ENCODE measurements around the gene CCDC51.

CCDC51 gene

GRCh38 chr3:48419149-48419548 lies 20.8 kb downstream of the CCDC51 start:
- DNase-seq (ENCODE audit: low read depth in 2 of 2) = no peak

GRCh38 chr3:48418651-48419050 lies 21.3 kb downstream of the CCDC51 start:
- DNase-seq (ENCODE audit: low read depth in 2 of 2) = no peak

GRCh38 chr3:48418140-48418539 lies 21.8 kb downstream of the CCDC51 start:
- DNase-seq (ENCODE audit: low read depth in 2 of 2) = no peak

- no peak for DNase-seq (ENCODE audit: low read depth in 2 of 2)
Observed at GRCh38 chr3:48417529-48418108, 22.3 kb downstream of the CCDC51 start.

- DNase-seq (ENCODE audit: low read depth in 2 of 2) = no peak
Observed at GRCh38 chr3:48416546-48416945, 23.4 kb downstream of the CCDC51 start.

GRCh38 chr3:48416091-48416505 lies 23.8 kb downstream of the CCDC51 start:
- no peak for DNase-seq (ENCODE audit: low read depth in 2 of 2)

GRCh38 chr3:48415251-48415953 lies 24.5 kb downstream of the CCDC51 start:
- no peak for DNase-seq (ENCODE audit: low read depth in 2 of 2)

- no peak for DNase-seq (ENCODE audit: low read depth in 2 of 2)
Observed at GRCh38 chr3:48414376-48415250, 25.3 kb downstream of the CCDC51 start.

- no peak for DNase-seq (ENCODE audit: low read depth in 2 of 2)
Observed at GRCh38 chr3:48413611-48414010, 26.3 kb downstream of the CCDC51 start.

GRCh38 chr3:48413086-48413485 lies 26.8 kb downstream of the CCDC51 start:
- no peak for DNase-seq (ENCODE audit: low read depth in 2 of 2)

- DNase-seq (ENCODE audit: low read depth in 2 of 2) = no peak
Observed at GRCh38 chr3:48412375-48413001, 27.4 kb downstream of the CCDC51 start.

GRCh38 chr3:48411606-48412374 lies 28.1 kb downstream of the CCDC51 start:
- DNase-seq (ENCODE audit: low read depth in 2 of 2) = no peak

- DNase-seq (ENCODE audit: low read depth in 2 of 2) = no peak
Observed at GRCh38 chr3:48411041-48411588, 28.8 kb downstream of the CCDC51 start.

GRCh38 chr3:48410205-48411040 lies 29.5 kb downstream of the CCDC51 start:
- DNase-seq (ENCODE audit: low read depth in 2 of 2) = no peak

- no peak for DNase-seq (ENCODE audit: low read depth in 2 of 2)
Observed at GRCh38 chr3:48409291-48410201, 30.4 kb downstream of the CCDC51 start.

- no peak for DNase-seq (ENCODE audit: low read depth in 2 of 2)
Observed at GRCh38 chr3:48408823-48409281, 31.1 kb downstream of the CCDC51 start.

- DNase-seq (ENCODE audit: low read depth in 2 of 2) = no peak
Observed at GRCh38 chr3:48407542-48408099, 32.3 kb downstream of the CCDC51 start.

All from stimulated activated CD8-positive, alpha-beta memory T cell treated with anti-CD3 and anti-CD28 coated beads, Interleukin-15, amount 100 ng/mL, for 4 hours (primary cell).